IMR-90 (cell line): ENCODE measurements around the gene LRFN2. TPM values are rescaled to one million over a fixed set of nuclear protein-coding genes. Genes with fewer than 3 reads are reported as not detected.

Experiments
- ATAC-seq: fragments of 200-7000 bp; cut with Tn5 transposase; 2 replicates; pipeline ENCODE4 v1.9.1; 2020; ENCODE audit warnings: low read depth, mild to moderate bottlenecking, moderate library complexity
- BruUV-seq: library from RNA; stranded (reverse); fragments of 400-500 nt; replicated peaks from 2 replicates; lab custom pipeline; 2021; lab: Mats Ljungman, UMichigan
- CTCF ChIA-PET: fragments of 300-600 bp; formaldehyde crosslinking; extraction: SDS; loops from one replicate; lab custom pipeline; 2021; ENCODE audit warnings: antibody characterized with exemption; lab: Yijun Ruan, JAX
- POLR2A ChIA-PET: fragments of 300-600 bp; sonication (Branson Sonifier 250); formaldehyde crosslinking; loops from one replicate; lab custom pipeline; 2022; ENCODE audit warnings: antibody characterized with exemption; ENCODE audit not compliant: unreplicated experiment; lab: Charles Lee
- DNase-seq: peaks from one replicate; pipeline ENCODE4 v3.0.0; 2013
- H2AFZ ChIP-seq: replicated peaks from 2 replicates; pipeline ENCODE3; 2013; ENCODE audit warnings: low read length, mild to moderate bottlenecking; ENCODE audit not compliant: poor library complexity
- H2AK5ac ChIP-seq: 2 replicates; pipeline ENCODE4 v1.6.1; 2013; ENCODE audit warnings: low read depth, low read length, inconsistent platforms
- H2AK9ac ChIP-seq: replicated peaks from 2 replicates; pipeline ENCODE3; 2013; ENCODE audit warnings: mild to moderate bottlenecking, low read depth, low read length, moderate library complexity; ENCODE audit not compliant: poor library complexity
- H2BK120ac ChIP-seq: 2 replicates; pipeline ENCODE4 v1.6.1; 2013; ENCODE audit warnings: low read depth, low read length, inconsistent platforms
- H2BK15ac ChIP-seq: 3 replicates; pipeline ENCODE4 v1.6.1; 2013; ENCODE audit warnings: low read depth, low read length, inconsistent platforms
- H2BK20ac ChIP-seq: 2 replicates; pipeline ENCODE4 v1.6.1; 2013; ENCODE audit warnings: low read depth, mild to moderate bottlenecking, inconsistent platforms, low read length, moderate library complexity
- H2BK5ac ChIP-seq: 2 replicates; pipeline ENCODE4 v1.6.1; 2013; ENCODE audit warnings: mild to moderate bottlenecking, low read depth, low read length, inconsistent platforms; ENCODE audit not compliant: poor library complexity, severe bottlenecking
- H3K14ac ChIP-seq: replicated peaks from 2 replicates; pipeline ENCODE4 v1.6.1; 2013; ENCODE audit warnings: low read depth, low read length, inconsistent platforms
- H3K18ac ChIP-seq: 2 replicates; pipeline ENCODE4 v1.6.1; 2013; ENCODE audit warnings: low read depth, low read length, control low read depth
- H3K23ac ChIP-seq: 2 replicates; pipeline ENCODE4 v1.6.1; 2013; ENCODE audit warnings: low read depth, low read length, inconsistent platforms
- H3K27ac ChIP-seq: 2 replicates; pipeline ENCODE4 v1.5.1; 2013; ENCODE audit warnings: mild to moderate bottlenecking, control low read depth, low read length; ENCODE audit not compliant: insufficient read depth
- H3K27me3 ChIP-seq: 2 replicates; pipeline ENCODE4 v1.6.1; 2013; ENCODE audit warnings: low read length; ENCODE audit not compliant: control insufficient read depth, insufficient read depth
- H3K36me3 ChIP-seq: 2 replicates; pipeline ENCODE4 v1.6.1; 2013; ENCODE audit warnings: low read length, mixed read lengths; ENCODE audit not compliant: control insufficient read depth, insufficient read depth
- H3K4ac ChIP-seq: 2 replicates; pipeline ENCODE4 v1.6.1; 2013; ENCODE audit warnings: low read depth, low read length, inconsistent platforms
- H3K4me1 ChIP-seq: 2 replicates; pipeline ENCODE4 v1.6.1; 2013; ENCODE audit warnings: low read length, mixed read lengths; ENCODE audit not compliant: control insufficient read depth, insufficient read depth
- H3K4me2 ChIP-seq: 2 replicates; pipeline ENCODE4 v1.6.1; 2013; ENCODE audit warnings: low read depth, mild to moderate bottlenecking, control low read depth, low read length, moderate library complexity
- H3K4me3 ChIP-seq: 2 replicates; pipeline ENCODE4 v1.5.1; 2013; ENCODE audit warnings: low read depth, mild to moderate bottlenecking, control low read depth, low read length, moderate library complexity; ENCODE audit not compliant: insufficient read depth
- H3K56ac ChIP-seq: 2 replicates; pipeline ENCODE4 v1.6.1; 2013; ENCODE audit warnings: low read length, inconsistent platforms; ENCODE audit not compliant: insufficient read depth; ENCODE audit errors: extremely low read depth
- H3K79me1 ChIP-seq, 2 experiments: 2 replicates each; pipeline ENCODE4 v1.6.1; 2013; ENCODE audit warnings: low read length in 2 of 2, inconsistent platforms in 1 of 2, low read depth in 1 of 2
- H3K9ac ChIP-seq: 2 replicates; pipeline ENCODE4 v1.6.1; 2013; ENCODE audit warnings: low read depth, low read length, control low read depth
- H3K9me1 ChIP-seq: 2 replicates; pipeline ENCODE4 v1.6.1; 2013; ENCODE audit warnings: low read length, inconsistent platforms; ENCODE audit not compliant: insufficient read depth
- H3K9me3 ChIP-seq: 2 replicates; pipeline ENCODE4 v1.6.1; 2013; ENCODE audit warnings: low read length; ENCODE audit not compliant: control insufficient read depth, insufficient read depth
- H4K20me1 ChIP-seq: 2 replicates; pipeline ENCODE4 v1.6.1; 2013; ENCODE audit warnings: low read length, inconsistent platforms; ENCODE audit not compliant: insufficient read depth
- H4K5ac ChIP-seq: 2 replicates; pipeline ENCODE4 v1.6.1; 2013; ENCODE audit warnings: mild to moderate bottlenecking, low read depth, low read length, control low read depth
- H4K8ac ChIP-seq, 2 experiments: 2 replicates each; pipeline ENCODE4 v1.6.1; 2013; ENCODE audit warnings: low read depth in 2 of 2, low read length in 2 of 2, control low read depth in 1 of 2, inconsistent platforms in 1 of 2
- H4K91ac ChIP-seq: 2 replicates; pipeline ENCODE4 v1.6.1; 2013; ENCODE audit warnings: low read depth, low read length, inconsistent platforms; ENCODE audit not compliant: insufficient read depth
- BHLHE40 ChIP-seq: fragments of 150-350 bp; IDR thresholded peaks from 2 replicates; pipeline ENCODE4 v1.6.1; 2016; ENCODE audit warnings: mild to moderate bottlenecking, low read depth, low read length
- CEBPB ChIP-seq: IDR thresholded peaks from 2 replicates; pipeline ENCODE4 v1.6.1; 2012; ENCODE audit warnings: low read depth, low read length, improper control_type of control experiment
- CHD1 ChIP-seq: IDR thresholded peaks from 2 replicates; pipeline ENCODE4 v1.6.1; 2012; ENCODE audit warnings: low read depth, low read length, improper control_type of control experiment
- CTCF ChIP-seq: conservative IDR thresholded peaks from 2 replicates; pipeline ENCODE4 v1.5.1; 2012; ENCODE audit warnings: mild to moderate bottlenecking, low read depth, low read length, improper control_type of control experiment
- ELK1 ChIP-seq: fragments of 150-350 bp; IDR thresholded peaks from 2 replicates; pipeline ENCODE4 v1.6.1; 2016; ENCODE audit warnings: low read depth, mild to moderate bottlenecking, low read length, moderate library complexity, borderline replicate concordance
- FOS ChIP-seq: fragments of 150-350 bp; IDR thresholded peaks from 2 replicates; pipeline ENCODE4 v1.6.1; 2016; ENCODE audit warnings: low read depth, low read length
- MAFK ChIP-seq: IDR thresholded peaks from 2 replicates; pipeline ENCODE4 v1.6.1; 2012; ENCODE audit warnings: low read depth, low read length, improper control_type of control experiment
- MAZ ChIP-seq: IDR thresholded peaks from 2 replicates; pipeline ENCODE4 v1.6.1; 2012; ENCODE audit warnings: low read depth, mild to moderate bottlenecking, low read length, improper control_type of control experiment, moderate library complexity, borderline replicate concordance
- MXI1 ChIP-seq: IDR thresholded peaks from 2 replicates; pipeline ENCODE4 v1.6.1; 2012; ENCODE audit warnings: low read depth, mild to moderate bottlenecking, low read length, moderate library complexity, borderline replicate concordance
- NFE2L2 ChIP-seq: fragments of 150-350 bp; IDR thresholded peaks from 2 replicates; pipeline ENCODE4 v1.6.1; 2016; ENCODE audit warnings: low read depth, mild to moderate bottlenecking, low read length
- POLR2A ChIP-seq: IDR thresholded peaks from 2 replicates; pipeline ENCODE4 v1.6.1; 2012; ENCODE audit warnings: mild to moderate bottlenecking, low read depth, low read length
- RAD21 ChIP-seq: IDR thresholded peaks from 2 replicates; pipeline ENCODE4 v1.6.1; 2012; ENCODE audit warnings: low read length, improper control_type of control experiment
- RCOR1 ChIP-seq: IDR thresholded peaks from 2 replicates; pipeline ENCODE4 v1.6.1; 2012; ENCODE audit warnings: mild to moderate bottlenecking, low read length, improper control_type of control experiment; ENCODE audit not compliant: insufficient replicate concordance
- RFX5 ChIP-seq: IDR thresholded peaks from 2 replicates; pipeline ENCODE4 v1.8.0; 2012; ENCODE audit warnings: low read depth, mild to moderate bottlenecking, low read length, moderate library complexity
- SMC3 ChIP-seq: fragments of 150-350 bp; IDR thresholded peaks from 2 replicates; pipeline ENCODE4 v1.6.1; 2016; ENCODE audit warnings: low read depth, mild to moderate bottlenecking, antibody characterized with exemption, low read length, moderate library complexity
- USF2 ChIP-seq: fragments of 150-350 bp; IDR thresholded peaks from 2 replicates; pipeline ENCODE4 v1.6.1; 2017; ENCODE audit warnings: mild to moderate bottlenecking, antibody characterized with exemption, low read length, low read depth
- WGBS, 2 experiments: methylation state at CpG; one replicate each; pipeline versions ENCODE4 v1.1.5 to v1.1.7; 2013; ENCODE audit warnings: missing lambda C conversion rate in 2 of 2; ENCODE audit not compliant: insufficient read length in 1 of 2; ENCODE audit errors: extremely low coverage in 2 of 2; 5-methylcytosine and 5-hydroxymethylcytosine counted together
- dilution Hi-C: fragments of 300-500 bp; cut with HindIII; formaldehyde crosslinking; loops from one replicate; pipeline ENCODE4 v1.14.3; 2018; ENCODE audit warnings: low sequenced_read_pairs; ENCODE audit not compliant: unreplicated experiment
- in situ Hi-C: fragments of 300-500 bp; cut with MboI; formaldehyde crosslinking; loops from 3 replicates; pipeline ENCODE4 v1.14.3; 2019; ENCODE audit warnings: low sequenced_read_pairs, inconsistent platforms, mixed read lengths
- intact Hi-C: fragments of 100-400 bp; cut with micrococcal nuclease; formaldehyde crosslinking; loops from 2 replicates; pipeline ENCODE4 v1.10.0; 2022
- polyA plus RNA-seq, 3 experiments: library from polyadenylated mRNA; depleted of rRNA; stranded (reverse); fragments of >200 nt; gene quantifications; 2 replicates each; pipeline ENCODE4 v1.2.3, GENCODE V29; 2012; ENCODE audit warnings: low replicate concordance in 1 of 3
- total RNA-seq: library from RNA; depleted of rRNA; stranded (reverse); fragments of >200 nt; gene quantifications from 2 replicates; pipeline ENCODE4 v1.2.3, GENCODE V29; 2012

Gene LRFN2
- total and polyA plus RNA-seq, 2 of the 4 experiments (the other 2 are of a cell fraction): not detected

GRCh38 chr6:40505191-40505810, 81.9 kb downstream of the LRFN2 start:
- Histone ChIP-seq H3K4ac (no peak overlapping the region), H2AK9ac (no peak overlapping the region), H3K56ac (no peak overlapping the region), H4K8ac (no peak overlapping the region), H3K36me3 (no peaks in the 10 kb centered on the region), H2AFZ (no peak overlapping the region), H4K20me1 (no peaks in the 10 kb centered on the region), H2BK20ac (no peak overlapping the region), H3K23ac (no peak overlapping the region), H3K9me1 (no peaks in the 10 kb centered on the region), H2BK5ac (no peak overlapping the region), H4K91ac (no peak overlapping the region), H3K18ac (no peak overlapping the region), H3K14ac (no peak overlapping the region), H3K9ac (no peak overlapping the region), H3K27ac (no peak overlapping the region), H3K9me3 (no peaks in the 10 kb centered on the region), H2AK5ac (no peak overlapping the region), H2BK120ac (no peak overlapping the region), H3K4me1 (no peaks in the 10 kb centered on the region), H4K5ac (no peak overlapping the region), H3K27me3 (no peaks in the 10 kb centered on the region), H3K4me3 (no peak overlapping the region), H3K79me1 (no peaks in the 10 kb centered on the region), H3K4me2 (no peak overlapping the region), H2BK15ac (no peak overlapping the region)
- in situ Hi-C loops (no loop called here), dilution Hi-C loops (no loop called here), intact Hi-C loops (no loop called here)
- ATAC-seq (no peak), DNase-seq (no peak)
- CTCF ChIA-PET: interaction anchor here (0.6 kb wide), 1 partner anchor 636 kb away, joined by 3 read pairs; no protein-coding TSS in a partner anchor
- 70% methylated on average over 3 of the region's 12 CpGs; no CpG with 5 or more reads in 1 of the 2 experiments for WGBS, 2 experiments
- TF ChIP-seq USF2 (no peak), CEBPB (no peak), MAFK (no peak), RCOR1 (no peak), CTCF (no peak), CHD1 (no peak), RFX5 (no peak), FOS (no peak), NFE2L2 (no peak), MXI1 (no peak), RAD21 (no peak), BHLHE40 (no peak), ELK1 (no peak), SMC3 (no peak), POLR2A (no peak), MAZ (no peak)
- BruUV-seq: no TSS peak
- POLR2A ChIA-PET: no interaction called here
